ENCODE data around the gene MBD5.

MBD5 gene

DNA sequence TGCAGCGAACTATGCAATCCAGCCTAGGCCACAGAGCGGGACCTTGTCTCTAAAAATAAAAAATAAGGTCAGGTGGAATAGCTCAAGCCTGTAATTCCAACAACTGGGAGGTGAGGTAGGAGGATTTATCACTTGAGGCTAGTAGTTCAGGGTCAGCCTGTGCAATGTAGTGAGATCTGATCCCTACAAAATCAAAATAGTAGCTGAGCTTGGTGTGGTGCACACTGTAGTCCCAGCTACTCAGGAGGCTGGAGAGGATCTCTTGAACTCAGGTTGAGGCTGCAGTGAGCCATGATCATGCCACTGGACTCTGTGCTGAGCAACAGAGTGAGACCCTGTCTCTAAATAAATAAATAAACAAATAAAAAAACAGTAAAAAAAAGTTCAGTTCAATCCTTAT lies 5.7 kb downstream of the MBD5 start:
- H3K27me3 ChIP-seq (ENCODE audit: insufficient read depth, insufficient read length): no peaks in the 10 kb centered on the region
- no peaks in the 10 kb centered on the region for H3K4me1 ChIP-seq (ENCODE audit: insufficient read depth, insufficient read length)
- H3K36me3 ChIP-seq (ENCODE audit: insufficient read depth, insufficient read length, low read length): peaks cover 6% of the 10 kb centered on the region
- no peak for TF ChIP-seq ZNF274 (IDR thresholded peaks at IDR 0.05; ENCODE audit: low read depth, low read length)
- no peak for TF ChIP-seq SUZ12 (IDR thresholded peaks at IDR 0.05; ENCODE audit: extremely low read depth, insufficient read depth, insufficient read length)
- TF ChIP-seq YY1 (IDR thresholded peaks at IDR 0.05; ENCODE audit: insufficient read depth, insufficient read length): no peak
- no peak overlapping the region for H3K9ac ChIP-seq (ENCODE audit: insufficient read length, low read depth)
- DNase-seq (ENCODE audit: low read depth, low spot score): no peak
- H3K9me3 ChIP-seq (ENCODE audit: insufficient read depth, low read length): no peaks in the 10 kb centered on the region
- no peak overlapping the region for H3K4me3 ChIP-seq (ENCODE audit: insufficient read length, low read depth)

- H3K36me3 ChIP-seq (ENCODE audit: insufficient read depth, insufficient read length, low read length): peaks cover 6% of the 10 kb centered on the region
- no peak overlapping the region for H3K9ac ChIP-seq (ENCODE audit: insufficient read length, low read depth)
- no peak overlapping the region for H3K4me3 ChIP-seq (ENCODE audit: insufficient read length, low read depth)
- DNase-seq (ENCODE audit: low read depth, low spot score): no peak
- H3K27me3 ChIP-seq (ENCODE audit: insufficient read depth, insufficient read length): no peaks in the 10 kb centered on the region
- no peaks in the 10 kb centered on the region for H3K4me1 ChIP-seq (ENCODE audit: insufficient read depth, insufficient read length)
- TF ChIP-seq YY1 (IDR thresholded peaks at IDR 0.05; ENCODE audit: insufficient read depth, insufficient read length) (no peak), SUZ12 (IDR thresholded peaks at IDR 0.05; ENCODE audit: extremely low read depth, insufficient read depth, insufficient read length) (no peak), ZNF274 (IDR thresholded peaks at IDR 0.05; ENCODE audit: low read depth, low read length) (no peak)
- H3K9me3 ChIP-seq (ENCODE audit: insufficient read depth, low read length): no peaks in the 10 kb centered on the region
Measured at GRCh38 chr2:148027822-148028221, 6.9 kb downstream of the MBD5 start.

GRCh38 chr2:148028781-148029180 lies 7.9 kb downstream of the MBD5 start:
- Histone ChIP-seq H3K36me3 (ENCODE audit: insufficient read depth, insufficient read length, low read length) (peaks cover 6% of the 10 kb centered on the region), H3K4me1 (ENCODE audit: insufficient read depth, insufficient read length) (no peaks in the 10 kb centered on the region), H3K27me3 (ENCODE audit: insufficient read depth, insufficient read length) (no peaks in the 10 kb centered on the region), H3K9me3 (ENCODE audit: insufficient read depth, low read length) (no peaks in the 10 kb centered on the region), H3K4me3 (ENCODE audit: insufficient read length, low read depth) (no peak overlapping the region), H3K9ac (ENCODE audit: insufficient read length, low read depth) (no peak overlapping the region)
- DNase-seq (ENCODE audit: low read depth, low spot score): no peak
- TF ChIP-seq ZNF274 (IDR thresholded peaks at IDR 0.05; ENCODE audit: low read depth, low read length) (no peak), SUZ12 (IDR thresholded peaks at IDR 0.05; ENCODE audit: extremely low read depth, insufficient read depth, insufficient read length) (no peak), YY1 (IDR thresholded peaks at IDR 0.05; ENCODE audit: insufficient read depth, insufficient read length) (no peak)

DNA sequence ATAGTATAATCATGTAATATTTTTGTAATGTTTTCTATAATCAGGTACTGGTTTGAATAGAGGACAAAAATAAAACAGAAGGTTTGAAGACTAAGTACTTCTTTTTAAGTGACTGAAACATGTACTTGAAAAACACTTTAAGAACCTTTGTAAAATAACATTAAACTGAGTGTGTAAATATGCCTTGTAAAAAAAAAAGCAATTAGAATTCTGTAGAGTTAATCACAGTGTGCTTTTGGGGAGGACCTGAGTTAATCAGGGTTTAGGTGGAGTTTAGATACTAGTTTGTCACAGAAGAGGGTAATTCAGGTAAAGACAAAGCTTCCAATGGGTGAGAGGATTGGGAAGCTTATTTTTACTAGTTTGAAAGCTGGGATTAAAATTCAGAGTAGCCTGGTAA lies 10.3 kb downstream of the MBD5 start:
- Histone ChIP-seq H3K9me3 (ENCODE audit: insufficient read depth, low read length) (no peaks in the 10 kb centered on the region), H3K4me1 (ENCODE audit: insufficient read depth, insufficient read length) (no peaks in the 10 kb centered on the region), H3K9ac (ENCODE audit: insufficient read length, low read depth) (no peak overlapping the region), H3K27me3 (ENCODE audit: insufficient read depth, insufficient read length) (no peaks in the 10 kb centered on the region), H3K4me3 (ENCODE audit: insufficient read length, low read depth) (no peak overlapping the region), H3K36me3 (ENCODE audit: insufficient read depth, insufficient read length, low read length) (no peaks in the 10 kb centered on the region)
- no peak for DNase-seq (ENCODE audit: low read depth, low spot score)
- TF ChIP-seq ZNF274 (IDR thresholded peaks at IDR 0.05; ENCODE audit: low read depth, low read length): no peak

- no peak overlapping the region for H3K4me3 ChIP-seq (ENCODE audit: insufficient read length, low read depth)
- no peaks in the 10 kb centered on the region for H3K4me1 ChIP-seq (ENCODE audit: insufficient read depth, insufficient read length)
- no peaks in the 10 kb centered on the region for H3K27me3 ChIP-seq (ENCODE audit: insufficient read depth, insufficient read length)
- no peak for DNase-seq (ENCODE audit: low read depth, low spot score)
- H3K9ac ChIP-seq (ENCODE audit: insufficient read length, low read depth): no peak overlapping the region
- no peaks in the 10 kb centered on the region for H3K36me3 ChIP-seq (ENCODE audit: insufficient read depth, insufficient read length, low read length)
- no peak for TF ChIP-seq YY1 (IDR thresholded peaks at IDR 0.05; ENCODE audit: insufficient read depth, insufficient read length)
- no peak for TF ChIP-seq SUZ12 (IDR thresholded peaks at IDR 0.05; ENCODE audit: extremely low read depth, insufficient read depth, insufficient read length)
- TF ChIP-seq ZNF274 (IDR thresholded peaks at IDR 0.05; ENCODE audit: low read depth, low read length): no peak
- H3K9me3 ChIP-seq (ENCODE audit: insufficient read depth, low read length): no peaks in the 10 kb centered on the region
Measured at GRCh38 chr2:148032215-148032614, 11.3 kb downstream of the MBD5 start.

GRCh38 chr2:148039783-148040182 lies 18.9 kb downstream of the MBD5 start:
- Histone ChIP-seq H3K27me3 (ENCODE audit: insufficient read depth, insufficient read length) (no peaks in the 10 kb centered on the region), H3K36me3 (ENCODE audit: insufficient read depth, insufficient read length, low read length) (peaks cover 5% of the 10 kb centered on the region), H3K4me3 (ENCODE audit: insufficient read length, low read depth) (no peak overlapping the region), H3K9ac (ENCODE audit: insufficient read length, low read depth) (no peak overlapping the region), H3K9me3 (ENCODE audit: insufficient read depth, low read length) (no peaks in the 10 kb centered on the region), H3K4me1 (ENCODE audit: insufficient read depth, insufficient read length) (no peaks in the 10 kb centered on the region)
- TF ChIP-seq YY1 (IDR thresholded peaks at IDR 0.05; ENCODE audit: insufficient read depth, insufficient read length) (no peak), SUZ12 (IDR thresholded peaks at IDR 0.05; ENCODE audit: extremely low read depth, insufficient read depth, insufficient read length) (no peak), ZNF274 (IDR thresholded peaks at IDR 0.05; ENCODE audit: low read depth, low read length) (no peak)
- no peak for DNase-seq (ENCODE audit: low read depth, low spot score)

- no peaks in the 10 kb centered on the region for H3K27me3 ChIP-seq (ENCODE audit: insufficient read depth, insufficient read length)
- H3K4me3 ChIP-seq (ENCODE audit: insufficient read length, low read depth): no peak overlapping the region
- peaks cover 5% of the 10 kb centered on the region for H3K36me3 ChIP-seq (ENCODE audit: insufficient read depth, insufficient read length, low read length)
- no peaks in the 10 kb centered on the region for H3K9me3 ChIP-seq (ENCODE audit: insufficient read depth, low read length)
- TF ChIP-seq SUZ12 (IDR thresholded peaks at IDR 0.05; ENCODE audit: extremely low read depth, insufficient read depth, insufficient read length) (no peak), ZNF274 (IDR thresholded peaks at IDR 0.05; ENCODE audit: low read depth, low read length) (no peak), YY1 (IDR thresholded peaks at IDR 0.05; ENCODE audit: insufficient read depth, insufficient read length) (no peak)
- DNase-seq (ENCODE audit: low read depth, low spot score): no peak
- H3K4me1 ChIP-seq (ENCODE audit: insufficient read depth, insufficient read length): no peaks in the 10 kb centered on the region
- H3K9ac ChIP-seq (ENCODE audit: insufficient read length, low read depth): no peak overlapping the region
Measured at GRCh38 chr2:148042219-148042618, 21.3 kb downstream of the MBD5 start.

GRCh38 chr2:148044322-148044721 lies 23.4 kb downstream of the MBD5 start:
- Histone ChIP-seq H3K9me3 (ENCODE audit: insufficient read depth, low read length) (no peaks in the 10 kb centered on the region), H3K4me3 (ENCODE audit: insufficient read length, low read depth) (no peak overlapping the region), H3K36me3 (ENCODE audit: insufficient read depth, insufficient read length, low read length) (peaks cover 5% of the 10 kb centered on the region), H3K9ac (ENCODE audit: insufficient read length, low read depth) (no peak overlapping the region), H3K27me3 (ENCODE audit: insufficient read depth, insufficient read length) (no peaks in the 10 kb centered on the region), H3K4me1 (ENCODE audit: insufficient read depth, insufficient read length) (no peaks in the 10 kb centered on the region)
- TF ChIP-seq YY1 (IDR thresholded peaks at IDR 0.05; ENCODE audit: insufficient read depth, insufficient read length) (no peak), ZNF274 (IDR thresholded peaks at IDR 0.05; ENCODE audit: low read depth, low read length) (no peak), SUZ12 (IDR thresholded peaks at IDR 0.05; ENCODE audit: extremely low read depth, insufficient read depth, insufficient read length) (no peak)
- DNase-seq (ENCODE audit: low read depth, low spot score): no peak

Data from NT2/D1 (cell line).